Stimulated activated CD8-positive, alpha-beta memory T cell treated with anti-CD3 and anti-CD28 coated beads, Interleukin-7, amount 100 ng/mL, for 4 hours (primary cell): Measurements from ENCODE around the gene GSN.

Experiments used
- DNase-seq, 2 donors: peaks; one replicate each; pipeline ENCODE4 v3.0.0-alpha.2; 2020; ENCODE audit warnings: low read depth in 2 of 2

Gene GSN

DNA sequence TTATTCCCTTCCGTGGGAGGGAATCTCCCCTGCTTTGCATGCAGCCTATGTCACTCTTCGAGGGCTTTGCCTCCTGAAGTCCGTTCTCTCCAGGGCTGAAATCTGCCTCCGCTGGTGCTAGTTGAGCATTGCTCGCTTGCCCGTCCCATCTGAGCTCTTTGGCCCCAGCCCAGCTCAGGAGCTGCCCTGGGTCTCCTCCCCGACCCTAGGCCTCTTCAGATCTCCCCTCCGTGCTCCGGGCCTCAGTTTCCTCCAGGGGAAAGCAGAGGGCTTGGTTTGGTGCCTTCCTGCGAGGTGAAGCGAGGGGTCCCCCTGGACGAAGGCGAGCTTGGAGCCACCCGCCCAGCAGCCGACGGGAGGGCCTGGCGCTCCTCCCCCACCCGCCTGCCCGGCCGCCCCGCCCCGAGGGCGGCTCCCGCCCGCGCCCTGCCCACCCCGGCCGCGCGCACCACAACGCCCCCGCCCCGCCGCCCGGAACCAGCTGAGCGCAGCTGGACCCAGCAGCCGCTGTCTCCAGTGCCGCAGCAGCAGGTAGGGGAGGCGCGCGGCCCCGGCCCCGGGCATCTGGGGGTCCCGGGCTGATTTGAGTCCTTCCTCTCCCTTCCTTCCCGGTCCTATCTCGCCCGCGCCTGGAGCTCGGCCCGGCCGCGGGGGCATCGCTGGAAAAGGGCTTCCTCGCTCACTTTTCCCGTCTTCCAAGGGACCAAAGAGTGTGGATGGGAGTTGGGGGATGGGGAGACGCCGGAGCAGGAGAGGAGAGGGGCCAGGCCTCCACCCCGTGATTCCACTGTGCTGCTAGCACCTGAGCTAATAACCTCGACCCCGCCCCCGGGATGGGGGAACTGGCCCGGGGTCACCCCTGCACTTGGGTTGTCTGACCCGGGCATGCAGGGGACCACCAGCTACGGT is at the start of gene GSN:
TSS of gene GSN (plus strand) at position 474 of the 909 bp plus-strand sequence. CDS start 33,810 bp downstream, outside the sequence.
- DNase-seq, result peak in 1 of 2 donors; percentile 51

DNA sequence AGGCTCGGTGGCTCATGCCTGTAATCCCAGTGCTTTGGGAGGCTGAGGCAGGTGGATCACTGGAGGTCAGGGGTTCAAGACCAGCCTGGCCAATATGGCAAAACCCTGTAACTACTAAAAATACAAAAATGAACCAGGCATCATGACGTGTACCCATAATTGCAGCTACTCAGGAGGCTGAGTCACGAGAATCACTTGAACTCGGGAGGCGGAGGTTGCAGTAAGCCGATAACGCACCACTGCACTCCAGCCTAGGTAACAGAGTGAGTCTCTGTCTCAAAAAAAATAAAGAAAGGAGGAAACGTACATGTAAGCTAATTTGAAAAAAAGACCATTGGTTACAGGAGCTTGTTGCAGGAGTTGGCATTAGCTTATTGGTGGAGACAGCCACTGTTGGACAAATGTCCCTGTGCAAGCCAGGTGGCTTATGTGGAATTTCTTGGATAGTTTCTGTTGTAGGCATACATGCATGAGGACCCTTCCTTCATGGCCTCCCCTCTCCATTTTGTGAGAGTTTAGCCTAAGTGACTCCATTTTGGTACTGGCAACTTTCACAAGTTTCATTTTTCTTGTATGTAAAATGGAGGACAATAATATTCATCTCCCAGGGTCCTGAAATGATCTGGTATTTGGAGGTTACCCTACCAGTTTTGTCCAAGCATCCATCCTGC is 49.5 kb upstream of the GSN start:
- no peak for DNase-seq

DNA sequence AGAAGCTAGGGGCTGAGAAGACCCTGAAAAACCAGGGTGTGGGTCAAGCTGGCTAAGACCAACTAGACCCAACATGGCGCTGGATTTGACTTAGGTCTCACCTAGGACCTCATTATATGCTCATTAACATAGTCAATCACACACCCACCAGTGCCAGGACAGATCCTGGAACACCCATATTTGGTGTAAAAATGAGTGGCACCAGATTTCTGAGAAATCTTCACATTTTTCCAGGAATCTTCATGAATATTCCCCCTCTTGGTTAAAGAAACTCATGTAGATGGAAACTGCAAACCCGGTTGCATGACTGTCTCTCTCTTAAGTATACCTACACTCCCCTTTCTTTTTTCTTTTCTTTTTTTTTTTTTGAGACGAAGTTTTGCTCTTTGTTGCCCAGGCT is 48.4 kb upstream of the GSN start:
- DNase-seq, result no peak

DNA sequence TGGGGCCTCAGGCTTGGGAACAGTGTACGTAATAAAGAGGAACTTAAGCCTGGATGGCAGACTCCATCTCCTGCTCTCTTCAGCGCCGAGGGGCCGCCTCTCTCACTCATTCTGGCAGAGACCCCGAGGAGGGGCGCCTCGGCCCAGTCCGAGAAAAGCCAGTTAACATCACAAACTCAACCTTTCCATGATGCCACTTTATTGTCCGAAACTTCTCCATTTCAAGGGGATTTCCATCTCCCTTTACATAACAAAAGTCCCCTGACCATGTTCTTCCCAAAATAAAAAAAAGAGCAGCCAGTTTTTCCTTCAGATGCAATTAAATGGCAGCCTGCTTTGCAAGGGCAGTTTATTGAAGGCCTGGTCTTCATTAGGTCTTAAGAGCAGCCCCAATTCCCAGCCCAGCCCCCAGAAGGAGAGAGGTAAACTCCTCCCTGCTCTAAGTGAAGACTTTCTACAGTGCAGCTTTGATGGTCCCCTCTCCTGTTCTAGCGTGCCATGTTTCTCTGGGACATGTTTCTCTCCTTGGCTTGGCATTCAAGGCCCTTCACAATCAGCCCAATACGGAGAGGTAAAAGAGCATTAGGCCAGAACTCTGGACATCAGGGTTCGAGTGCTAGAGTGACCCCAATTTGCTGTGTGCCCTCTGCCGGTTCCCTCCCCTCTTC is 46.8 kb upstream of the GSN start:
- no peak for DNase-seq

DNA sequence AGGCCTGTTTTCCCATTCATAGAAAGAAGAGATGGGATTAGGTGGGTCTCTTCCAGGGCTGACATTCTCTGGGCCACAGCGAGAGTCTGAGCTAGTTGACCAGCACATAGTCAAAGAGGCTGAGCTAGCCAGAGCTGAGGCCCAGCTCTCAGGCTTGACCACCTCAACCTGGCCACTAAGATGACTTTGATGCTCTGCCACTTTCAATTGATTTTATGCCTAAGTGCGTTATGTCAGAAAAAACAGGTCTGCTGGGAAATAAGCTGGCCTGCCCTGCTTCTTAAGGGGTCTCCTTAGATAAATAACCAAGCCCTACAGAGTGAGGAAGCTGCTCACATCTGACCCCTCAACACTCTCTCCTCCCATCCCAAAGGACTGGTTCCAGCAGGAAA is 46.3 kb upstream of the GSN start:
- no peak for DNase-seq

DNA sequence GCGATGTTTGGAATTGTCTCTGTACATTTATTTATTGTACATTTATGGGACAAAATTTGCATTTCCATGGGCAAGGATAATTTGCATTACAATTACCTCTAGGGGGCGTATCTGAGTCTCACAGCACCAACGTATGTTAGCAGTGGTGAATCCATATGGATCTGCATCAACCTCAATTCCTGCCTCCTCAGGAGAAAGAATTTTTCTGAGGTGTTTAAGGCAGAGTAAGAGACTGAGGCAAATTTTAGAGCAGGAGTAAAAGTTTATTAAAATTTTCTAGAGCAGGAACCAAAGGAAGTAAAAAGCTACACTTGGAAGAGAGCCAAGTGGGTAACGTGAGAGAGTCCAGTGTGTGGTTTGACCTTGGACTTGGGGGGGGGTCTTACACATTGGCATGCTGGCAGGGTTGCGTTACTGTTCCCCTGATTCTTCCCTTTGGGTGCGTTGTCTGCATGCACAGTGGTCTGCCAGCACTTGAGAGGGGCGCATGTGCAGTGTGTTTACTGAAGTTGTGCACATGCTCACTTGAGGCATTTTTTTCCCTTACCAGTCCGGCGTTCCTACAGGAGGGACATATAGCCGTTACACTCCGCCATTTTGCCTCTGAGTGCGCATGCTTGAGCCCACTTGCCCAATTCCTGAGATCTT is 45.3 kb upstream of the GSN start:
- DNase-seq, result no peak

DNA sequence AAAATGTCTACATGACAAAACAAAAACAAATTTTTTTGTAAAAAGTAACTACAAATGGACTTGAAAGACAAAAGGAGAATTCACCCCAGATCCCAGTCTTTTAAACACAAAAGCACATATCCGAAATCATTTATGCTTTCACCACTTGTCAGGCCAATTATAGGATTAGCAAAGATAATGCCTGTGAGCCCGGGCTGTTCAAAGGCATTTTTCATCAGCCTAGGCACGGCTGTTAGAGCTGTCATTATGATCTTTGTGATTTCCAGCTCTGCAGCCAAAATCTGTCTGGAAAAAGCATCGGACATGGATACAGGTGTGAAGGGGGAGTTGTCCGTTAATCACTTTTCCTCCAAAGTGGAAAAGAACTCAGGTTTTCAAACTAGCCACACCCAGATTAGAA is 42.7 kb upstream of the GSN start:
- no peak for DNase-seq

DNA sequence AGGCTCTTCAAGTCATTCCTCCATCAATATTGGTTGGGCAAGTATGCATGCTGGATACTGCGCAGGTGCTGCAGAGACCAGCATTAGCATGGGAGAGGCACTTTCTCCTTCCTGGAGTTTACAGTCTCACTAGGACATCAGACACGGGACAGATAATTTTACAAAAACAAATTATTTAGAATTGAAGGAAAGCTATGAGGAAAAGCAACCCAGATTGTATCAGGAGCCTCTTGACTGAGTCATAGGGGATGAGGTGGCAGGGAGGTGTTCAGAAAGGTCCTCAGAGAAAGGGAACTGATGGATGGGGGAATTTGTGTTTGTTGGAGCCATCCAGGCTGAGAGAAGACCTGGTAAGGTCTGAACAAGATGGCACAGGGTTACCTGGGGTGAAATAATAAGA is 41.8 kb upstream of the GSN start:
- no peak for DNase-seq

DNA sequence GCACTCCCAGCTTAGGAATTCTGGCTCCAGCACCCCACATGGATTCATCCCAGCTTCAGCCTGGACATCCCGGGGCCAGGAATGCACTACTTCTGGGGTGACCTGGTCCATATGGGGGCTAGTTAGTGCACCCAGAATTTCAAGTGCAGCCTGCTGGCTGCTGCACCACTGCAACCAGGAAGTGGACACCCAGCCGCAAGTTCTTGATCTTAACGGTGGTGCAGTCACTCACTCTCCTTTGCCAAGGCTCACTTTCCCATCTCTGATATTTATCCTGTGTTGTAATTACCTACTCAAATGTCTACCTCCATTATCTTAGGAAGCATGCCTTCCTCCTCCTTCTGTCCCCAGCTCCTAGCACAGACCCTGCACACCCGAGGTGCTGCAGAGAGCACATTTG is 40.1 kb upstream of the GSN start:
- no peak for DNase-seq

DNA sequence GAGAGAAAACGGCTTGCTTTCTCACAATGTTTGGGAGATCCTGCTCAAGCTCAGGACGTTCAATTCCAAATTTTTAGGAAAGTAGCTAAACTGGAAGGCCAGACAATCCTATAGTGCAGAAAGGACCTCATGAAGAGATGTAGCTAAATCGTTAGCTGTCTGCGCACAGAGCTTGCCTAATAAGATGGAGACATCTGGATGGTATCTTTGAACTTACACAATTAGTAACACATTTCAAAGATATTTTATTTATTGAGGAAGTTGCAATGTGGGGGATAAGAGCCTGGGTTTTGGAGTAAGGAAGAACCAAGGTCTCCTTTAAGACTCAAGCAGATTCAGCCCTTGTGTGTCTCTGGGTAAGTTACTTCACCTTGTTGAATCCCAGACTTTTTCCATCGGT is 37.7 kb upstream of the GSN start:
- no peak for DNase-seq

DNA sequence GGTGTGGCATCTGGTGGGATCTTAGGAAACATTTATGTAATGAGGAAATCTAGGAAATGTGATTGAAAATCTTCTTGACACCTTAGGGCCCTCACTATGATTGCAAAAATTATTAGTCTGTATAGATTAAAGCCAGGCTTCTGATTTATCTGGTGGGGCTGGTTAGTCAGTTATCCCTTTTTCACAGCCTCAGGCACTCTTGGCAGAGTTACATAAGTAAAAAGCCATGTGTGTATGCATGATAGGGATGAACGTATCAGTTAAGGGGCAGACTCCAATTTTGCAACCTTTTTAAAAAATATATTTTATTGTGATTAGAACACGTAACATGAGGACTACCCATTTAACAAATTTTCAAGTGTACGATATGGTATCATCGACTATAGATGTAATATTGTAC is 35.7 kb upstream of the GSN start:
- no peak for DNase-seq

DNA sequence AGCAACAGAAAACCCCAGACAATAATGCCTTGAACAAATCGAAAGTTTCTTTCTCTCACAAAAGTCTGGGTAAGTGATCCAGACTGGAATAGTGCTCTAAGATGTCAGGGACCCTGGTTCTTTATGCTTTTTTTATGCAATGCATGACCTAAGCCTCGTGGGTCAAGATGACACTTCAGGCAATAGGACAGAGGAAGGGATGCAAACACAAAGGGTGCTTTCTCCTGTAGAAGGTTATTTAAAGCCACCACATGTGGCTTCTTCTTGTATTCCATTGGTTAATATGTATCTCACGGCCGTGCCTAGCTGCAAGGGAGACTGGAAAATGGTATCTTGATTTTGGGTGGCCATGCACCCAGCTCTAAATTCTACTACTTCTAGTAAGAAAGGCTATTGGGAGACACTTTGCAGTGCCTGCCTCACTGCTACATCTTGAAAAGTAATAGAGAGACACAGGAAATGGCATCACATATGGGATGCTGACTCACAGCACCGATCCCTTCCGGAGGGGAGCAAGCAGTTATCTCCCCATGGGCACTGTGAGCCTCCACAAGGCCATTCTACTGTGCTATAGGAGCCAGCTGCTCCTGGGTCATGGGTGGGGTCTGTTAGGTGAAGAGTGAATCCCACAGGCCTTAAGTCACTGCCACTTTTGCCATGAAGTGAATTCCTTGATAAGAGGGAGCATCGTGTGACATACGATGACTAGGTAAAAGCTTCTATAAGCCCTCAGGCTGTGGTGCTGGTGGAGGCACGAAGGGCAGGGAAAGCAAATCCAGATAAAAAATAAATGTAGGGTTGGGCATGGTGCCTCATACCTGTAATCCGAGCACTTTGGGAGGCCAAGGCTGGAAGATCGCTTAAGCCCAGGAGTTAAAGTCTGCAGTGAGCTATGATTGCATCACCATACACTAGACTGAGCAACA is 33.8 kb upstream of the GSN start:
- DNase-seq, result no peak

DNA sequence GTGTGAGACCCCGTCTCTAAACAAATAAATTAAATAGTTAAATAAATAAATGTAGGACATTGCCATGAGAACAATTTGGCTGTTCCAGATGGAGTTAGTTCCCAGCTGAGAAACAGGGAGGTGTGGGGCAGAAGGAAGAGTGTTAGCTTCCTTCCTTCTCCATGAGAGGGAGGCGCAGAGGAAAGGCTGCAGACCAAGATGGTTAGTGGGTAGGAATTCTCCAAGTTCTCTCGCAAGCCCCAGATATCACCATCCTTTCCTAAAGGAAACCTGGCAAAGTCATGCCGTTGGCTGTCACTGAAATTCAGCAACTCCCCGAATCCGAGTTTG is 33.2 kb upstream of the GSN start:
- DNase-seq, result no peak

DNA sequence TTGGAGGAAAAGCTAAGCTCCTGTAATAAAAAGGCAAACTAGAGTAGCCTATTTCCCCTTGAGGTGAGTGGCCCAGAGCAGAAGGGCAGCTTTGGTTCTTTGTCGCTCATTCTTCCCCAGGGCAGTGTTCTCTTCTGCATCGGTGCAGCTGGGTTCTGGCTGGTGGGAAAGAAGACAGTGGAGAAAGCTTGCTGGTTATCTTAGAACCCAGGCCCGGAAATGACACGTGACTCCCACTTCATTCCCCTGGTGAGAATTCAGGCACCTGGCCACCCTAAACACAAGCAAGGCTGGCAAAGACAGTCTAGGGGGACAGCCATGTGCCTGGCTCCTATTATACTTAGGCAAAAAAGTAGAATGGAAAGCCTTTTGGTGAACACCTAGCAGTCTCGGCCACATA is 32.5 kb upstream of the GSN start:
- no peak for DNase-seq

DNA sequence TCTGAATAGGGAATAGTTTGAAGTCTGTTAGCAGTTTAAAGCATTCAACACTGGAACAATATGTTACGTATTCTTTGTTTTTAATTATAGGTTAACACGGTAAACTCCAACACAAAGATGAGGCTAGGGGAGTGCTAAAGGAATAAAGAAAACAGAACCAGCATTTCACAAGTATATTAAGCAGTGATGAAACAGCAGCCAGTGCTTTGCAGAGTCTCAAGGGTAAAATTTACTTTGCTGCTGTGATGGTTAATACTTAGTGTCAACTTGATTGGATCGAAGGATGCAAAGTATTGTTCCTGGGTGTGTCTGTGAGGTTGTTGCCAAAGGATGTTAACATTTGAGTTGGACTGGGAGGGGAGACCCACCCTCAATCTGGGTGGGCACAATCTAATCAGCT is 30.0 kb upstream of the GSN start:
- no peak for DNase-seq

DNA sequence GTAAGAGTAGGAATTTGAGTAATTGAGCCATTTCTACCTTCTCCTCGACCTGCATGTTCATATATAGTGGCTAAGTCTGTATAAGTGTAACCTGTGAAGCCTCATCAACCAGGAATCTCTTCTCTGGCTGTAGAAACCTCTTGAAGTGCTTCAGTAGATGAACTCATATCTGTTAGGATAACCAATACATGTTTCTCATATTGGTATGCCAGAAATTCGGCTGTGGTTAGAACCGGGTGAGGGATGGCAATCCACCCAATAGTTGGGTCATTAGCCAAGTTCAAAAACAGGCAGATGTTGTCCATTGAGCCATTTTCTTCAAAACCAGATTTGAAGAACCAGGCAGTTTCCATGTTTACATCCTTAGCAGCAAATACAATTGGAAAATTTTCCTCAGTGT is 28.9 kb upstream of the GSN start:
- DNase-seq, result no peak

DNA sequence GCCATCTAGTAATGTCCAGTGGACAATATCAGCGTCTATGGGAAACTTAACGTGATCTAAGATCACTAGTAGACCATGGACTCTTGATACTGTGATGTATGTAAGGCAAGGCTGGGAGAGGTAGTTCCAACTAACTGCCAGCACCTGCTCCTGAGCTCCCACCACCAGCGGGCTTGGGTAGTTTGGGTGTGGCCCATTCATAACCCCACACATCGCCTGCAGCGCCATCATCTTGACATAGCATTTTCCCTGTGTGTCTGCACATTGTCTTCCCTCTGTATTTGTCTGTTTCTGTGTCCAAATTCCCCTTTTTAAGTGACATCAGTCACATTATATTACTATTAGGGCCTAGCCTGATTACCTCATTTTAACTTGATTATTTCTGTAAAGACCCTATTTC is 28.1 kb upstream of the GSN start:
- DNase-seq, result no peak

DNA sequence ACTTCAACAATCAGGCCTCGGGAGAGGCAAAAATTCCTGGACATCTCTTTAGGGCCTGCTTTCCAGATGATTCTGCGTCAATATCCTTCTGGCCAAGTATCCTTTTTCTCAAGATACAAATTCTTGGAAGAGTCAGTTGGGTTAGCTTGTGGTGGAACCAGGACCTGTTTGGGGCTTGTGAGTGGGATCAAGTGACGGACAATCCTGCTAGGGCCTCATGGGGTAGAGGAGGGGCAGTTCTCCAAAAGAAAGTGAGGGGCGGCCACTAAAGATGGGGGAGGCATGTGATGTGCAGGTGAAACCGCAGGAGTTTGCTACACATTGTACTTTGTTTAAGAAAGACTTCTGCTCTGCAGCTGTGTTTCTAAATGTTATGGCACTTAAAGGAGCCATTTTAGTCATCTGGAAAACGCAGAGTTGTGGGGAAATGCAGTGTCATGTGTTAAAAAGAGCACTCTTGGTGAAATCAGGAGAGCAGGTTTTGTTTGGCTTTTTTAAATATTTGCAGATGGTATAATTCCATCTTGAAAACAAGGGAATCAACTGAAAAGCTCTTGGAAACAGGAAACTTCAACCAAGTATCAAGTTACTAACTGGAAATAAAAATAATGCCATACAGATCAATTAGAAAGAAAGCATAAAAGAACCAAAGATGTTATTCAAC is 27.4 kb upstream of the GSN start:
- DNase-seq, result no peak

DNA sequence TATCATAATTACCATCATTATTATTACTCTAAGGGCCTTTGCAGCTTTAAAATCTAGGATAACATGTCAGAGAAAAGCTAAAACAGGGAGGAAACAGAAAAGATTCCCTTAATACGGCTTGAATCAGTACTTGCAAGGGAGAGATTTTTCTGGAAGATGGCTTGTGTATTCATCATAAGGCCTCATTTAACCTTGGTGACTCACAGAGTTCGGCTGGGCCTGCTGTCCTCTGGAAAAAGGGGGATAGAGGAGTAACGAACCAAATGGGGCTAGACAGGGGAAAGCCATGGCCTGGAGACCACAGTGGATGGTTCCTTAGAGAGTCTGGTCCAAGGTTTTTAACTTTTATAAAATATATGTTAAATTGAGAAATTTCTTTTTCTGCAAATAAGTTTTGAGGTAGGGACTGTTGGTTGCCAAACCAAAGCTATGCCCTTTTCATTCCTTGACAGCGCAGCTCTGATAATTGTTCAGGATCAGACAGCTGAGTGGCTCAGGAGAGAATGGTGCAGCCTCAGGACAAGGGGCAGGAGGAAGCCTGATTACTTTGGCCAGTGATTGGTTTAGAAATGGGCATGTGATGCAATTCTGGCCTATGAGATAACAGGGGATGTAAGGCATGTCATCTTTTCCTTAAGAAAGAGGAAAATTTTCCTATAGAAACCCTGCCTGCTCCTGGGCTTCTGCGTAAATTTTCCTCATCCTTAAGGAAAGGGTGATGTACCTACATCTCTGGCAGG is 25.6 kb upstream of the GSN start:
- no peak for DNase-seq

DNA sequence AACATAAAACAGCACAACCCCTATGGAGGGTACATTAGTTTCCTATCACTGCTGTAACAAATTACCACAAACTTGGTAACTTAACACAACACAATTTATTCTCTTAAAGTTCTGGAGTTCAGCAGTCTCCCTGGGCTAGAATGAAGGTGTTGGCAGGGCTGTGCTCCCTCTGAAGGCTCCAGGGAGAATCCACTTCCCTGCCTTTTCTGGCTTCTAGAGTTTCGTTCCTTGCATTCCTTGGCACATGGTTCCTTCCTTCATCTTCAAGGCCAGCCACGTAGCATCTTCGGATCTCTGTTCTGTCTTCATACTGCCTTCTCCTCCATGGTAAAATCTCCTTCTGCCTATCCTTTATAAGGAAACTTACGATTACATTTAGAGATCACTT is 25.0 kb upstream of the GSN start:
- DNase-seq, result no peak
